Calu3 (cell line): Measurements from ENCODE around the gene GART. TPM values are rescaled to one million over a fixed set of nuclear protein-coding genes. Genes with fewer than 3 reads are reported as not detected.

ENCODE experiments used
- BruUV-seq: library from RNA; stranded (reverse); fragments of 400-500 nt; replicated peaks from 2 replicates; lab custom pipeline; 2021; lab: Mats Ljungman, UMichigan
- CTCF ChIA-PET: fragments of 300-600 bp; sonication (Branson Sonifier 250); formaldehyde crosslinking; loops from one replicate; lab custom pipeline; 2022; ENCODE audit warnings: antibody characterized with exemption; lab: Charles Lee
- DNase-seq: peaks from one replicate; pipeline ENCODE4 v3.0.0; 2022
- H3K27ac Mint-ChIP-seq: one replicate; pipeline ENCODE4 v1.8.0; 2022; ENCODE audit warnings: mixed read lengths; ENCODE audit not compliant: unreplicated experiment
- H3K27me3 Mint-ChIP-seq: one replicate; pipeline ENCODE4 v1.8.0; 2022; ENCODE audit warnings: mixed read lengths; ENCODE audit not compliant: unreplicated experiment
- H3K36me3 Mint-ChIP-seq: one replicate; pipeline ENCODE4 v1.8.0; 2022; ENCODE audit warnings: mild to moderate bottlenecking, moderate library complexity, mixed read lengths; ENCODE audit not compliant: insufficient read depth, unreplicated experiment
- H3K4me1 Mint-ChIP-seq: one replicate; pipeline ENCODE4 v1.8.0; 2022; ENCODE audit warnings: mild to moderate bottlenecking, low read depth, mixed read lengths; ENCODE audit not compliant: unreplicated experiment
- H3K4me3 Mint-ChIP-seq: one replicate; pipeline ENCODE4 v1.8.0; 2022; ENCODE audit warnings: mild to moderate bottlenecking, low read depth, moderate library complexity, mixed read lengths; ENCODE audit not compliant: unreplicated experiment
- H3K9me3 Mint-ChIP-seq: one replicate; pipeline ENCODE4 v1.8.0; 2022; ENCODE audit warnings: low read depth, mixed read lengths; ENCODE audit not compliant: unreplicated experiment
- intact Hi-C: fragments of 100-400 bp; cut with micrococcal nuclease; formaldehyde crosslinking; loops from one replicate; pipeline ENCODE4 v1.10.0; 2022; ENCODE audit not compliant: unreplicated experiment
- total RNA-seq: library from RNA; stranded (reverse); gene quantifications from 2 replicates; pipeline ENCODE4 v1.2.3, GENCODE V29; 2022
- TF ChIP-seq, protein P1 (sequence below): fragments of 200-600 bp; IDR thresholded peaks from one replicate; pipeline ENCODE4 v1.8.0; 2022; ENCODE audit warnings: antibody characterized with exemption; ENCODE audit not compliant: unreplicated experiment

GART gene
- total RNA-seq, 1 experiment from 2014 or later, result 102 TPM

DNA sequence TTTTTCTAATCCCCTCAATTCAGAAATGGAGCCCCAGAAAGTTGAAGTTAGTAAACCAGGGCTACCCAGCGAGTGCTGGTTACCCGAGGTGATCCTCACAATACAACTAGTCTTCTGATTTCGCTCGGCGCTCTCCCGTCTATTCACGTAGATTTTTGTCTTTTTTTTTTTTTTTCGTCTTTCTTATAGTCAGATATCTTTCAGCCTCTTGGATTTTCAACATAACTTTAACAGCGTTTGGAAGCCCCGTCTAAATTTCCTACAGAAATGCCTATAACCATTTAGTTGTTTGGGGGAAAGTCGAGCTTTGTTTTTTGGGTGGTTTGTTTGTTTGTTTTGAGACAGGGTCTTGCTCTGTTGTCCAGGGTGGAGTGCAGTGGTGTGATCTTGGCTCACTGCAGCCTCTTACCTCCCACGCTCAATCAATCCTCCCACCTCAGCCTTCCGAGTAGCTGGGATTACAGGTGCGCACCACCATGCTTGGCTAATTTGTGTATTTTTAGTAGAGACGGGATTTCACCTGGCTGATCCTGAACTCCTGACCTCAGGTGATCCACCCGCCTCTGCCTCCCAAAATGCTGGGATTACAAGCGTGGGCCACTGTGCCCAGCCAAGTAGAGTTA is 61.3 kb downstream of the GART start:
- no peak for DNase-seq
- BruUV-seq, result TSS peak; percentile 70
- CTCF ChIA-PET, result interaction anchor here (0.9 to 1.3 kb wide), 5 partner anchors 10 to 540 kb away, joined by 4 to 7 read pairs (median 6); partner anchors contain the start of gene DNAJC28
- Mint-ChIP-seq H3K36me3 (peaks cover 30% of the 10 kb centered on the region), H3K27ac (peak overlapping the region; percentile 48), H3K4me3 (peak overlapping the region; percentile 73), H3K27me3 (no peaks in the 10 kb centered on the region), H3K9me3 (no peaks in the 10 kb centered on the region), H3K4me1 (no peaks in the 10 kb centered on the region)
- TF ChIP-seq, protein P1, sequence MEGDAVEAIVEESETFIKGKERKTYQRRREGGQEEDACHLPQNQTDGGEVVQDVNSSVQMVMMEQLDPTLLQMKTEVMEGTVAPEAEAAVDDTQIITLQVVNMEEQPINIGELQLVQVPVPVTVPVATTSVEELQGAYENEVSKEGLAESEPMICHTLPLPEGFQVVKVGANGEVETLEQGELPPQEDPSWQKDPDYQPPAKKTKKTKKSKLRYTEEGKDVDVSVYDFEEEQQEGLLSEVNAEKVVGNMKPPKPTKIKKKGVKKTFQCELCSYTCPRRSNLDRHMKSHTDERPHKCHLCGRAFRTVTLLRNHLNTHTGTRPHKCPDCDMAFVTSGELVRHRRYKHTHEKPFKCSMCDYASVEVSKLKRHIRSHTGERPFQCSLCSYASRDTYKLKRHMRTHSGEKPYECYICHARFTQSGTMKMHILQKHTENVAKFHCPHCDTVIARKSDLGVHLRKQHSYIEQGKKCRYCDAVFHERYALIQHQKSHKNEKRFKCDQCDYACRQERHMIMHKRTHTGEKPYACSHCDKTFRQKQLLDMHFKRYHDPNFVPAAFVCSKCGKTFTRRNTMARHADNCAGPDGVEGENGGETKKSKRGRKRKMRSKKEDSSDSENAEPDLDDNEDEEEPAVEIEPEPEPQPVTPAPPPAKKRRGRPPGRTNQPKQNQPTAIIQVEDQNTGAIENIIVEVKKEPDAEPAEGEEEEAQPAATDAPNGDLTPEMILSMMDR, result no peak
- intact Hi-C loops, result no loop called here

DNA sequence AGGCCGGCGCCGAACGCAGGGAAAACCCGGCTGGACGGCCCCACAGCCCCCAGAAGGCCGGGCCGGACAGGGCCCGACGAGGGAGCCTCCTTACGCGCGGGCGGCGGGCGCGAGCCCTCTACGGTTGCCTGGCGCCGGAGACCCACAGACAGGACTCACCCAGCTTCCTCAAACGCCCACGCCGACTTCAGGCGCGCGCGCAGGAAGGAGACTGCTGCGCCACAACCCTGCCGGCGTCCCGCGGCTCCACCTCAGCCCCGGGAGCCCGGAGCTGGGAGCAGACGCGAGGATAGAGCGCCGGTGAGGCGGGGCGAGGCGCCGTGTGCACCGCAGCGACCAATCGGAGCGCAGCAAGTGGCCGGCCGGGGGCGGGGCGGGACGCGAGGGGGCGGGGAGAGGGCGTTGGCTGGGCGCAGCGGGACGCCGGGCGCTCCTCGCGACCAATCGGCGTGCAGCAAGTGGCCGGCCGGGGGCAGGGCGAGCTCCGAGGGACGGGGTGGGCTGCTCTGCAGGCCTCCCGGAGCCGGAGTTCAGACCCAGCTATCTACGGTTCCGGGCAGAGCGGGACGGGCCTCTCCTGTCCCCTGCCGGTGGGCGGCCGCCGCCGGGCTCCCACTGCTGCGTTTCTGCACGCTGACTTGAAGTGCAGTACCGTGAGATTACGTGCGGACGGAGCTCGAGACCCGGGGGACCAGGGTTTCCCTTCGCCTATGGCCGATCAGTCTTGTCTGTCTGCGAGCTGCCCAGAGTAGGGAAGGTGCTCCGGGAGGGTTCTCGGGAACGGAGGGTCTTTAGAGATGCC is 62.0 kb downstream of the GART start, which contains the start of gene TMEM50B:
Gene TMEM50B, minus strand, starts transcription at position 296 of the 802 bp plus-strand sequence. CDS start 11,089 bp downstream, outside the sequence.
- intact Hi-C loops, result no loop called here
- BruUV-seq, result no TSS peak
- peak; percentile 91 for DNase-seq
- TF ChIP-seq, protein P1, result no peak
- H3K27ac Mint-ChIP-seq, result peak within 1 kb of the TSS; percentile 48
- no peaks in the 10 kb centered on the region for H3K4me1 Mint-ChIP-seq
- H3K36me3 Mint-ChIP-seq, result peaks cover 30% of the 10 kb centered on the region
- peak within 1 kb of the TSS; percentile 73 for H3K4me3 Mint-ChIP-seq
- CTCF ChIA-PET, result interaction anchor here (0.9 to 1.3 kb wide), 6 partner anchors 11 to 540 kb away, joined by 4 to 11 read pairs (median 6); partner anchors contain the start of gene DNAJC28
- H3K27me3 Mint-ChIP-seq, result no peaks in the 10 kb centered on the region
- H3K9me3 Mint-ChIP-seq, result no peaks in the 10 kb centered on the region

DNA sequence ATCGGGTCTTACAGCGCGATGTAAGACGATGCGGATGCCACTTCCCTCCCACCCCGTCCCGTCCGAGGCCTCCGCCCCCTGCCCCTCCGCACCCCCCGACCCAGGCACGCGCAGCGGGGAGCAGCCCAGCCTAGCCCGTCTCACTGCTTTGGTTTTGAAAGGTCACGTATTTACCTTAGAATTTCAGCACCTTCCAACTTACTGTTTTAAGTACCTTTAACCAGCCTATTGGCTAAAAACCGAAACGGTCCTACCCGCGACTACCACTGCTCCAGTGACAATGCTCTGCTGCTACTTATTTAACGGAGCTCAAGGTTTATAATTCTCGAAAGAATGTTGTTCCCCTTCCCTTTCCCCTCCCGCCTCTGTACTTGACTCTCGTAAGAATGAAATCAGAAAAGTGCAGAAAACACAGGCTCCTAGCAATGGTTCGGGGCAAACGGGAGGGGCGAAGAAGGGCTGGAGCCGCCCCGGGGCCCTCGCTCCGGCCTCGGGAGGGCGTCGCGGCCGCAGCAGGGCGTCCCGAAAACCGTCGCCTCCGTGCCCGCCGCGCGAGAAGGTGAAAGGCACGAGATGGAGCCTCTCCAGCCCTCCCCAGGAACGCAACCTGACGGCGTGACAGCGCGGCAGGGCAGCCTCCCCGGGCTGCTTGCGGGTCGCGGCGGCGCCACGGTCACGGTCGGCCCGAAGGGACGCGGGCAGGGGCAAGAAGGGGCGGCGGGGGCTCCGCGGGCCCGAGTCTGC is 62.8 kb downstream of the GART start:
- intact Hi-C loops, result no loop called here
- peak; percentile 23 for DNase-seq
- Mint-ChIP-seq H3K4me3 (peak overlapping the region; percentile 73), H3K27me3 (no peaks in the 10 kb centered on the region), H3K4me1 (no peaks in the 10 kb centered on the region), H3K36me3 (peaks cover 30% of the 10 kb centered on the region), H3K27ac (peak overlapping the region; percentile 47), H3K9me3 (no peaks in the 10 kb centered on the region)
- no TSS peak for BruUV-seq
- TF ChIP-seq, protein P1, result no peak
- CTCF ChIA-PET, result interaction anchor here (0.9 to 1.3 kb wide), 4 partner anchors 12 to 416 kb away, joined by 6 to 11 read pairs (median 6); partner anchors contain the start of gene DNAJC28

DNA sequence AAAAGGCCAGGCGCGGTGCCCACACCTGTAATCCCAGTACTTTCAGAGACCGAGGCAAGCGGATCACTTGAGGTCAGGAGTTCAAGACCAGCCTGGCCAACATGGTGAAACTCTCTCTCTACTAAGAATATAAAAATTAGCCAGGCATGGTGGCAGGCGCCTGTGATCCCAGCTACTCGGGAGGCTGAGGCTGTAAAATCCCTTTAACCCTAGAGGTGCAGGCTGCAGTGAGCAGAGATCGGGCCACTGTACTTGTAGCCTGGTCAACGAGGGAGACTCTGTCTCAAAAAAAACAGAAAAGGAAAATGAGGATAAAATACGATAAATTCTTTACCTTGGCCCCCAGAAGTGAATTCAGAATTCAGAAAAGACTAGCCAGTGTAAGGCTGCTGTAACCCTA is 63.7 kb downstream of the GART start:
- Mint-ChIP-seq H3K4me1 (no peaks in the 10 kb centered on the region), H3K9me3 (no peaks in the 10 kb centered on the region), H3K4me3 (peak overlapping the region; percentile 73), H3K27ac (peak overlapping the region; percentile 47), H3K36me3 (peaks cover 30% of the 10 kb centered on the region), H3K27me3 (no peaks in the 10 kb centered on the region)
- CTCF ChIA-PET, result no interaction called here
- TF ChIP-seq, protein P1, result no peak
- no TSS peak for BruUV-seq
- no peak for DNase-seq
- intact Hi-C loops, result no loop called here
